HG02885 (cell line): ENCODE data around the gene MYO5B.

Experiments used
- ATAC-seq: cut with Tn5 transposase; IDR thresholded peaks from one replicate; pipeline ENCODE4 v1.9.1; 2021; ENCODE audit warnings: mild to moderate bottlenecking; ENCODE audit not compliant: unreplicated experiment, poor library complexity

The MYO5B gene

DNA sequence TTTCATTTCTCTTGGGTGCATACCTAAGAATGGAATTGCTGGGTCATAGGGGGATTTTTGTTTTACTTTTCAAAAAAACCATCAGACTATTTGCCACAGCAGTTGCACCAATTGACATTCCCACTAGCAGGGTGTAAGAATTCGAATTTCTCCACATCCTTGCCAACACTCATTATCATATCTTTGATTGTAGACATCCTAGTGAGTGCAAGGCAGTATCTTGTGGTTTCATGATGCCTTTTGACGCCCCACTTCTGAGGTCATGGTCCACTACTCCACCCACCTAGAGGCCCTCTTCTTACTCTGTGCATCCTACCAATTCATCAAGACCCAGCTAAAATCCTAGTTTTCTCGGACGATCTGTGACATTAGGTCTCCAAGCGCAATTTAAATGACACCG is 161.9 kb downstream of the MYO5B start:
- ATAC-seq: no peak

GRCh38 chr18:50030146-50030545 is 164.8 kb downstream of the MYO5B start:
- ATAC-seq: no peak

DNA sequence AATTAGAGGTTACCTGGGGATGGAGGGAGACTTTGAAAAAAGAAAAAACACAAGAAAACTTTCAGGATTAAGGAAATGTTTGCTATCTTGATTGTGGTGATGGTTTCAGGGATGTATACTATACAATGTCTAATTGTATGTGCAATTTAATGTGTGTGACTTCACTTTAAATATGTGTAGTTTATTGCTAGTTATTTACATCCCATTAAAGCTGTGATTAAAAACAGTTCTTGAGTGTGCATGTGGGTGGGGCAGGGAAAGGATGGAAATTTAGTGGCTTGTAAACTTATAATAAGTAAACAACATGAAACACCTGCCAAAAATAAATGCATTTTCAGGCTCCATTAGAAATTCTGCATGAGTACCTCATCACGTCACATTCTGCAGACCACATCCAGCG is 167.0 kb downstream of the MYO5B start:
- ATAC-seq: no peak

DNA sequence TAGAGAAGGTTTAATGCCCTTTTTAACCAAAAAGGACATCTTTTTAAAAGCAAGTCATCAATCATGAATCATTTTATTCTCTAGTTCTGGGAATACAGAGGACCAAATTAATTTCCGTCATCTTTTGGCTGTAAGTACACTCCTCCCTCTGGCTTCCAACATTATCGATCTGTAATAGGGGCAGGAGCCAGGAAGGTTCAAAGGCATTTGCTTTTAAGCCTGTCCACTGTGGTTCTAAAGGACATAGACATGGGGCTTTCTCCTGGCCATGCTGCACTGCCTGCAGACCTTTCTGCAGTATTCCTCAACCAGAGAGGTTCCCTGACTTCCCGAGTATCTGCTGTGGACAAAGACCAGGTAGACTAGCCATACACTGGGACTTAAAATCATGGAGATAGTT is 170.5 kb downstream of the MYO5B start:
- no peak for ATAC-seq

DNA sequence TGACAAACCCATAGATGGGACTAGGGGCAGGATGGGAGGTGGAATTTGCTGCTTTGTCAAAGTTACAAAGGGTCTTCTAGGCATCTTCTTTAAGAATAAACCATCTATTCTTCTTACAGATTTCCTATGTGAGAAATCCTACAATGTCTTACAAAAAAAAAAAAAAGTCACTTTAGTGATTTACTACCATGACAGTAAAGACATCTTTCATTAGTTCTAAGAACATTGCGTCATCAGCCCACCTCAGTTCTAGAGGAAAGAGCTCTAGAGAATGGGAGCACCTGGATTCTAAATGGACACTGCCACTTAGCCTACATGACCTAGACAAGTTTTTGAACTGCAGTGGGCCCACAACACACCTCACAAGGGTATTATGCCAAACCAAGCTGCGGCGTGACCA is 172.0 kb downstream of the MYO5B start:
- ATAC-seq: no peak

- no peak for ATAC-seq
These were observed 180.3 kb downstream of the MYO5B start for GRCh38 chr18:50014606-50015005.

DNA sequence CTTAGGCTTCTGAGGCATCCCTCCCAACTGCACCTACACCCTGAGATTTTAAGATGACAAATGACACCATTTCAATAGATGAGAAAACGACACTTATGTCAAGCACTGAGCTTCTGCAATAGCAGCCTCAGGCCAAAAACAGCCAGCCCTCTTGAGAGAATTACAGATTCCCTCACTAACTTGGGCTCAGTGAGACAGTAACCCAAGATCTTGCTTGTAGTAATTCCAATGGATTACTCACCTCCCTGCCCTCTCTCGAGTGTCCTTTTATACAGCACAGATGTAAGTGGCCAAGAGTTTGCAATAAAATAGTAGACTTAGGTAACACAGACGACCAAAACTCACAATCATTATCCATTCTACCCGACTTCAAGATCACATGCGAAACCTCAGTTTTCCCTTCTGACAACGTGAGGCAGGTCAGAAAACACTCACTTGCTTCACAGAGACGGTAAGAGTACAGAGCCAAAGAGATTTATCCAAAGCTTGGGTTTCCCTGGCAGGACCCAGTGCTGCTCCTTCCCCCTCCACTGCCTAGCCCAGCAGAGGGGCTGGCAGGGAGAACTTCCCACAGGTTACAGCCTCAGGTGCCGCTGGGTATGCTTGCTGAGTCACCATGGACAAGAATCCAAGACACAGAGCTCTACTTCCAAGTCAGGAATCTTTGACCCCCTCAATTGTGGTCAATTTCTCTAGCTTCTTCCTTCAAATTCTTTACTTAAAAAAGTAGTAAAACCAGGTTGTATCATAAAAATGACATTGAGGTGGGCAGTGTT is 181.4 kb downstream of the MYO5B start:
- ATAC-seq: no peak

DNA sequence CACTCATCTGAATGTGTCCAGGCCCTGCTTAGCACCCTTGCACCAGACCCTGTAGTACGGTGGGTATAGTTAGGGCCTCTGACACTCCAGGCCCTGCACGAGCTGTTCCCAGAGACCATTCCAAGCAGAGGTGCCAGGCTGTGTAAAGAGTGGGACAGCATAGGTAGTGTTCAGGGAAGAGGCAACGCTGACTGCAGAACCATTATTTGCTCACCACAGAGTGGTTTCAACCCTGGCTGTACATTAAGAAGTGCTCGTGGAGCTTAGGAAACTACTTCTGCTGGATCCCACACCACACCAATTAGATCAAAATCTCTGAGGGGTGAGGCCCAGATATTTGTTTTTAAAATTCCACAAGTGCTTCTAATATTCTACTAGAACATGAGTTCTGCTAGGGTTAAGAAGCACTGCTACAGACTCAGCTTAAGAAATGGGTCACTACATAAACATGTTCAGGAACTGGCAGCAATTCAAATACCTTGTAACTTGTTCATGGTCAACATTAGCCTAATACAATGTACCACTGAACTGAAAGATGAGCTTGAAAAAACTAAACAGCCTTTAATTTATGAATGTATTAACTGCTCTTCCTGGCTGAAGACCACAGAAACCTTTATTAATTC is 183.0 kb downstream of the MYO5B start:
- ATAC-seq: no peak

GRCh38 chr18:50009773-50010335 is 185.1 kb downstream of the MYO5B start:
- ATAC-seq: peak; percentile 89

DNA sequence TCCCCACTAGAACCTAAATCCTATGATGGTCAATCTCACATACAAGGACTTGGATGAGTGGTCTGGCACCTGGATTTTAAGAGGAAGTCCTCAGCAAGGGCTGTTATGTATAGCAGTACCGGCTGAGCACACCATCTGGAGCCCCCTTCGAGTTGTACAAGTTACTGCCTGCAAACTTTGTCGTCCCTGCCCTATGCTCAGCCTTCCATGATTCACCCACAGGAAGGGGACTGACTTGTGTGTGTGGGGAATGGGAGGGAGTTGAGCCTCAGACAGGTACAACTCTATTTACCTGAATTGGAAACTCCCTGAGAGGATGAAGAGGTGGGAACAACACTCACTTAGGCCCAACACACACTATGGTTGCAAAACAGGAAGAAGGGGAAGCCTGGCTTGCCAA is 186.6 kb downstream of the MYO5B start:
- no peak for ATAC-seq

DNA sequence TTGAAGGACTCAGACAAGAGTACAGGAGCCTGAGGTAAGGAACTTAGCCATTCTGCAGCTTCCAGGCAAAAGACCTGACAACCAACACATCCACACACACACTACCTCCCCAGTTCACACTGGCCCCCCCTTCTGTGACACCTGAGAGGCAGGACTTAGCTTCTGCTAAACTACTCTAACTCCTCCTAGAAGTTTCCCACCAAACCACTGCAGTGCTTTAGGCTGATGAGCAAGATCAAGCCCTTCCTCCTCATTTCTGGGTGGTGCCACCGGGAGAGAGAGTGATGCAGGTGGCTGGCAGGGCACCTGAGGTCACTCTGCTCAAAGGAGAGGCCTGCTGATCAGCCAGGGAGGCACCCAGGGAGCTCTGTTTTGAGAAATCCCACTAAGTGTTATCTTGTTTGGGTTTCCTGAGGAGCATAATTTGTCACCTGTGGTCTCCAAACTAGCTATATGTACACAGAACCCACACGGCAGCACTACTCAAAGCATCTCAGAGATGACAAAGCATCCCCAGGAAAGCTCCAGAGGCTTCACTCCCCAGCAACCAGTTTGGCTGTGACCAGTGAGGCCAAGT is 188.4 kb downstream of the MYO5B start:
- no peak for ATAC-seq

GRCh38 chr18:50004013-50004412 is 190.9 kb downstream of the MYO5B start:
- ATAC-seq: no peak

DNA sequence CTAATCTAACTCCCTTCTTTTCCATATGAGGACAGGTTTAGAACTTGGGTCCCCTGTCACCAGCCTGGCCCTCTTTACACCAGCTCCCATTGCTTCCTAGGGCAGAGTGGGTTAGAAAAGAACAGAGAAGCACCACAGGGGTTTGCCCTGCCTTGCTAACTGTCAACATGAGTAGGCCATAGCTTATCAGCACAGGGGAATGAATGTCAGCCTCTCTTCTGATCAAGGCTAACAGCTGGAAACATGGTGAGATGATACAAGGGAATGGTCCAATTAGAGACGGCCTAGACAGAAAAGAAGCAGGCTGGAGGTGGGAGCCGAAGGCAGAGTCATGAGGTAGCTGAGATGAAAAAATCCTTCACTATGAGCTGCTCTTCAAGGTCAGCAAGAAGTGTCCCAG is 192.2 kb downstream of the MYO5B start:
- no peak for ATAC-seq

- ATAC-seq: no peak
These were observed 194.7 kb downstream of the MYO5B start for GRCh38 chr18:50000227-50000626.

GRCh38 chr18:49999128-49999527 is 195.8 kb downstream of the MYO5B start:
- ATAC-seq: no peak

GRCh38 chr18:49997558-49997957 is 197.4 kb downstream of the MYO5B start:
- no peak for ATAC-seq

DNA sequence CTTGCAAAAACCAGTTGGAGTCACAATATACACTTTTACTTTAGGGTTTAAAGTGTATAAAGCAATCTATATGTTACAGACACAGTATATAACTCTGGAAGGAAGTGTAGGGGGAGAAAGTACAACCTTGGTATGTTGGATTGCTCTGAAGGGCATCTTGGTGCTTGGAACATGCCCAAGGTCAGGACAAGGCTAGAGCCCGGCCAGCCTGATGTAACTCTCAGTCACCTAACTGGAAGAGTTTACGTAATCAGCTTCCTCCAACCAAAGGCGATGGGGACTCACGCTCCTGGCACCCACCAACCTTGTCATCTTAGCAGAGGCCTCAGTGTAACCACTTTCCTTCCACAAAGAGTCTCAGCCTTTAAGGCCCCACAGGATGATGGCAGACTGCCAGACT is 200.5 kb downstream of the MYO5B start:
- no peak for ATAC-seq

- ATAC-seq: no peak
These were observed 201.6 kb downstream of the MYO5B start for GRCh38 chr18:49993299-49993698.

GRCh38 chr18:49988733-49989132 is 206.2 kb downstream of the MYO5B start:
- no peak for ATAC-seq

DNA sequence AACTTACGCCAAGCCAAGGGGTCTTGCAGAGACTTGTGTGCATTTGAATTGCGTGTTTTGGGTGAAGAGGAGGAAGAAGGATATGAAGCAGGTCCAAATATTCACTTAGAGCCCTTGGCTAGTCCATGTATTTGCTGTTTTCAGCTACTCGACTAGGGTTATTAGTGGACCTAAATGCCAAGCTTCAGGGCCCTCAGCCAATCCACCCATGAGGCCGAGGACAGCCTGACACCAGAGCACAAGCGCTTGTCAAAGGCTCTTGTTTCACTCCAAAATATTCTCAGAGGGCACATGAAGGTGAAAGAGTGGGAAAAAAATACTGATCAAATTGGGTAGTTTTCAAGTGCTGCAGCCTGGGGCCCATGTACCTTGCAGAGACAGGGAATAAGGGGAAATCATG is 206.8 kb downstream of the MYO5B start:
- ATAC-seq: no peak

- no peak for ATAC-seq
These were observed 209.7 kb downstream of the MYO5B start for GRCh38 chr18:49985236-49985635.
